HG03469 (cell line): ENCODE results near the gene ATXN1.

ENCODE experiments used
- ATAC-seq: cut with Tn5 transposase; IDR thresholded peaks from one replicate; pipeline ENCODE4 v1.9.1; 2021; ENCODE audit warnings: mild to moderate bottlenecking, moderate library complexity, moderate number of reproducible peaks; ENCODE audit not compliant: unreplicated experiment

Gene ATXN1

DNA sequence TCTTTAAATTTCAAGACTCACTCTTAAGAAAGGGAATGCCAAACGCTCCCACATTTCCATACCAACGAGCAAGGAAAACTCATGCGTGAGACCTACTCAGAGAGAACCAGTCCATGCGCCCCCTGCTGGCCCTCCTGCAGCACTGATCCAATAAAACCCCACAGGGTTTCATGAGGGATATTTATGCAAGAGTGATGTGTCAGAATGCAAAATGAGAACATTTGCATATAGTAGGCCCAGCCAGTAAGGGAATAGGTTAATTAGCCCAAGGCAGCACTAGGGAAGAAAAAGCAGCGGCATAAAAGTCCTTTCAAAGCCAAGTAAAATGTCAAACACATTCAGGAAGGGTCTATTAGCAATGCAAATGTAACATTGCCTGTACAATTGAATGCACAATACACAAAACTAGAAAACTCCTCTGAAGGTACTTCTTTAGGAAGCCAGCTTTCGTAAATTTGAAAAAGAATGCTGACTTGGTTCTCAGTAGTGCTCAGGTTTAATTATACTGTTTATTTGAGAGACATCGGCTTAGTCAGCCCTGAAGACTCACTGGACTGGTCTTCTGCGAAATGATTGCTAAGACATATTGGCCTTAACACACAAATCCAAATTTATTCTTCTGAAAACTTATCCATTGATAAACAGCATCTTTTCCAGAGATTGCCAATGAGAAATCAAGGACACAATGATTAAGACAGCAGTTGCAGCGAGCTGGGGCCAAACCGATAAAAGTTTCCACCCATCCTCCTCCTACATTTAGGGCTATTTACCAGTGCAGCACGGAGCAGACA lies 429.7 kb downstream of the ATXN1 start:
- peak; percentile 31 for ATAC-seq

DNA sequence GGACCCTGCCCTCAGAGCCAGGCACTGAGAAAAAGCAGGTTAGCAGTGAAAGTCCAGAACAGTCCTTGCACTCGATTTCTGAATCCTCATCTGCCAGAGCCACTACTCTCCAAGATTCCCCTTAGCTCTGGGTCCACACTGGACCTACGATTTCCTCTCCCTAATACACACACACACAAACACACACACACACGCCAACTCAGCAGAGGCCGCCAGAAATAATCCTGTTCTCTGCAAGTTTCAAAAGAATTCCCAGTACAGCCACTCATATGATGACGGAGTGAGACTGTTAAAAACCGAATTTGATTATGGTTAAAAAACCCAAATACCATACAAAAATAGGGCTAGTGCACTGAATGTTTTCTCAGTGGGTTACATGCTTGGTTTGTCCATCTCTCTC lies 432.0 kb downstream of the ATXN1 start:
- ATAC-seq = no peak

DNA sequence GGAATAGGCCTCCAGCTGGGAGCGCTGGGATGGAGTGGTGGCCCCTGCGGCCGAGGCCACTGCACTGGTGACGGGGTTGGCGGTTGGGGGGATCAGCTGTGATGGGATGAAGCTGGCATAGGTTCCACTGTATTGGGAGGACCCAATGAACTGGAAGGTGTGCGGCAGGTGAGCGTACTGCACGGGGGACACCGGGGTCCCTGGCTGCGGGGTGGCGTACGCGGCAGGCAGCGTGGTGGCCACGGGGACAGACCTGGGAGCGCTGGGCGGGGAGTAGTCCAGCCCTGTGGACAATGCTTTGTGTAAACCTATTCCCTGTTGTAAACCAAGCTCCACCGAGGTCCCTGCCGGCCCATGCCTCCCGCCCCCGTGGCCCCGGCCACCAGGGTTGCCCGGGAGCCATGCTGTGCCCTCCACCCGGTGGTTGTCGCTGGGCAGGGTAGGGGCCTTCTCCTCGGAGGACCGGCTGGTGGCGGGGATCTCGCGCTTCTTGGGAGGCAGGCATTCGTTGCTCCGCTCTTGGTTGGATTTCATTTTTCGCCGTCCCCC lies 433.4 kb downstream of the ATXN1 start:
- no peak for ATAC-seq

DNA sequence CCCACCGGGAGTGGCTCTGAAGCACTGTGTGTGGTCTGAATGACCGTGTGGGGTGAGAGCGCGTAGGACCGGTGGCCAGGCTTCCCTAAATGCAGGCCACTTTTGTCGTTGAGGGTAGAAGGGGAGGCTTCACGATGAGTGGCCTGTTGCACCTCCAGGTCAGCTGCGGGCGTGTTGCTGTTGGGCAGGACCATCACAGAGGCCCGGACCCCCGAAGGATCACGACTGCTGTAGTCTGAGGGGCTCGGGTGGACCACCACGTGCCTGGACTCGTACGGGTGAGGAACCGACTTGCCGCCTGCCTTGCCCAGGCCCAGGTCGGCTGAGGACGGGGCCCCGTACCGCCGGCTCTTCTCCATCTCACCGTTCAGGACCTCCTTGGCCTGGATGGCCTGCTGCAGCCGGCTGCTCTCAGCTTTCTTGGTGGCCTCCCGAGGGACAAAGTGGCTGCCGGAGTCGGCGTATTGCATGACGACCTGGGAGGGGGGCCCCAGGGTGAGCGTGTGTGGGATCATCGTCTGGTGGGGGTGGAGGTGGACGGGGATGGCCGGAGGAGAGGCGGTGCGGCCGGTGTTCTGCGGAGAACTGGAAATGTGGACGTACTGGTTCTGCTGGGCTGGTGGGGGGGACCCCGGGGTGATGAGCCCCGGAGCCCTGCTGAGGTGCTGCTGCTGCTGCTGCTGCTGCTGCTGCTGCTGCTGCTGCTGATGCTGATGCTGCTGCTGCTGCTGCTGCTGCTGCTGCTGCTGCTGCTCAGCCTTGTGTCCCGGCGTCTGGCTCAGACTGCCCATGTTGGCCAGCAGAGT lies 434.1 kb downstream of the ATXN1 start:
- no peak for ATAC-seq

DNA sequence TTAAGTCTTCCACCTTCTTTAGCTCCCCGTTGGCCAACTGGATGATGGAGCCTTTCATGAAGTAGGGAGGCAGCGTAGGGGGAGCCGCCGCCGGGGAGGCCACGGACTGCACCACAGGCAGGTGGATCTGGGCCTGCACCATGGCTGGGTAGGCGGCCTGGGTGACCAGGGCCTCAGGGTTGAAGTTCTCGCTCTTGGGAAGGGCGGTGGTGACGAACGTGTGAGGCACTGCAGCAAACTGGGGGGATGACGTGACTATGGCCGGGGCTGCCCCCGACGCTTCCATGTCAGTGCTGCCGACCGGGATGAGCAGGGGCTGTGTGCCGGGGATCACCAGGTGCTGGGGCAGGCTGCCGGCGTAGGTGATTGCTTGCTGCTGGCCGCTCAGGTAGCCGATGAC lies 434.7 kb downstream of the ATXN1 start:
- ATAC-seq = no peak

DNA sequence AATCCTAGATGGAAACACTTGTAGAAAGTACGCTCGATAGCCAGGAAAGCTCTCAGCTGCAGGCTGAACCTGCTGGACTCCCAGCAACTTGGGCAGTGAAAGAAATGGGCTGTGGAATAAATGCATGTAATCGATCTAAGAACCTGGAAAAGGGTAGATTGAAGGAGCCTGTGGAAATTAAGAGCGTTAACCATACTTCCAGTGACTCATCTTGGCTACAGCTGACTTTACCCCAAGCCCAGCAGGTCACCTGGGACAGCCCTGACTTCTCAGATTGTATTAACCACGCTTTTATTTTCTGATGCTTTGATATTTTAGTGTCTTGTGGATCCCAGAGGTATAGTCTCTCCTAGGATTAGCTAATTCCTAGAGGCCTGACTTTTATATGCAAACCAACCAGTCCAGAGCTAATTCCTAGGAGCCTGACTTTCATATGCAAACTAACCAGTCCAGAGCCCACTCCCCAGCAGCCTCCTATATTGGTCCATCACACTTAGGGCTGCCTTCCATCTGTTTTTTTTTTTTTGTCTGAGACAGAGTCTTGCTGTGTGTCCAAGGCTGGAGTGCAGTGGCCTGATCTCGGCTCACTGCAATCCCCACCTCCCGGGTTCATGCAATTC lies 436.5 kb downstream of the ATXN1 start:
- ATAC-seq = no peak

DNA sequence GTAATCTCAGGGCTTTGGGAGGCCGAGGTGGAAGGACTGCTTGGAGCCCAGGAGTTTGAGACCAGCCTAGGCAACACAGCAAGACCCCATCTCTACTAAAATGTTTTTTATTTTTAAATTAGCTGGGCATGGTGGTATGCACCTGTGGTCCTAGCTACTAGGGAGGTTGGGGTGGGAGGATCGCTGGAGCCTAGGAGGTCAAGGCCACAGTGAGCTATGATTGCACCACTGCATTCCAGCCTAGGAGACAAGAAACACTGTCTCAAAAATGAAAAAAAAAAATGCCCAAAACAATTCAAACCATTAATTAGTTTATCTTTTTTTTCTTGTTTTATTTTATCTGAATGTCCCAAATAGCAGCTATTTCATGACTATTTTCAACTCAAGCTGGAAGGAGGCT lies 437.1 kb downstream of the ATXN1 start:
- ATAC-seq = no peak

DNA sequence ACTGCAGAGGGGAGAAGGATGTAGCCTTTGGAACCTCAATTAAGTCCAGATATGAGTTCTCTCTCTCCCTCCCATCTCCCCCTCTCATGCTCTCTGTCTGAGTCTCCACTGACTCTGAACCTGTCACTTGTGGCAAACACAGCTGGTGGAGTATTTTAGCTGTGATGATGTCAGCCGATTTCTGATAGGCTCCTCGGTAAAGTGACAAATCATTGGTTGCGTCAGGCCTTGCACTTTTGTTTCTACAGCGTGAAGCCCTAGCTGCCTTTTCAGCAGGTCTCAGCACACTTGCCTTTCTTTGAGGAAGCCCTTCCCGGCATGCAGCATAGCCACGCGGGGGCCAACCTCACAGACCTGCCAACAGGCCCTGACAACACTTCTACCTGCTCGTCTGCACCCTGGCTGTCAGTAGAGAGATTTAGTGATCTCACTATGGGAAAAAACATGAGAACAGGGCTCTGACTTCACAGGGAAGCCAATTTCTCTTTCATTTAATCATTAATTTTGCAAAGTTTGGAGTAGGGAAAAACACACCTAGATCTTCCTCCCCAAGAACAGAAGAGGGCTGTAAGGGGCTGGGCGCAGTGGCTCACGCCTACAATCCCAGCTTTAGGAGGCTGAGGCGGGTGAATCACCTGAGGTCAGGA lies 438.5 kb downstream of the ATXN1 start:
- peak; percentile 81 for ATAC-seq

DNA sequence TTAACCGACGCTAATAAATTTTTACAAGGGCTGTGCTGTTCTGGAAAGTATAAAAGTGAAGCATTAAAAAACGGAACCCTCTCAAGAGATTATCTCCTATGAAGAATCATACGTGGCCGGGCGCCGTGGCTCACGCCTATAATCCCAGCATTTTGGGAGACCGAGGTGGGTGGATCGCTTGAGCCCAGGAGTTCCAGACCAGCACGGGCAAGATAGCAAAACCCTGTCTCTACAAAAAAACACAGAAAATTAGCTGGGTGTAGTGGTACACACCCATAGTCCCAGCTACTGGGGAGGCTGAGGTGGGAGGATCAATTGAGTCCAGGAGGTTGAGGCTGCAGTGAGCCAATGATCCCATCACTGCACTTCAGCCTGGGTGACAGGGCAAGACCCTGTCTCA lies 439.4 kb downstream of the ATXN1 start:
- no peak for ATAC-seq

DNA sequence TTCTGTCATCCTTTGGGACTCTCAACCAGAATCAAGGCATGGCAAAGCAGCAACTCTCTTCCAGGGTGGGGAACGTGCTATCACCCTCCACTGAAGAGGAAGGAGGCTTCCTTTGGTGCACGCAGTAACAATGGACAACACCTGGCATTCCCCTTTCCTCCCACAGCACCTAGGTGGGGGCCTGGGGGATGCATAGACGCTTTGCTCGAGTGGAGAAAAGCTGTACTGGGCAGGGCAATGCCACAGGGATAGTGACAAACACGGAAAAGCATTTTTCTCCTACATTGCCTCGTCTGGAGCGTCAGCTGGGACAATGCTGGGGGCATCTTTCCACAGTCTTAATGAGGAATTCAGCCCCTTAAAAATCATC lies 439.9 kb downstream of the ATXN1 start:
- no peak for ATAC-seq

DNA sequence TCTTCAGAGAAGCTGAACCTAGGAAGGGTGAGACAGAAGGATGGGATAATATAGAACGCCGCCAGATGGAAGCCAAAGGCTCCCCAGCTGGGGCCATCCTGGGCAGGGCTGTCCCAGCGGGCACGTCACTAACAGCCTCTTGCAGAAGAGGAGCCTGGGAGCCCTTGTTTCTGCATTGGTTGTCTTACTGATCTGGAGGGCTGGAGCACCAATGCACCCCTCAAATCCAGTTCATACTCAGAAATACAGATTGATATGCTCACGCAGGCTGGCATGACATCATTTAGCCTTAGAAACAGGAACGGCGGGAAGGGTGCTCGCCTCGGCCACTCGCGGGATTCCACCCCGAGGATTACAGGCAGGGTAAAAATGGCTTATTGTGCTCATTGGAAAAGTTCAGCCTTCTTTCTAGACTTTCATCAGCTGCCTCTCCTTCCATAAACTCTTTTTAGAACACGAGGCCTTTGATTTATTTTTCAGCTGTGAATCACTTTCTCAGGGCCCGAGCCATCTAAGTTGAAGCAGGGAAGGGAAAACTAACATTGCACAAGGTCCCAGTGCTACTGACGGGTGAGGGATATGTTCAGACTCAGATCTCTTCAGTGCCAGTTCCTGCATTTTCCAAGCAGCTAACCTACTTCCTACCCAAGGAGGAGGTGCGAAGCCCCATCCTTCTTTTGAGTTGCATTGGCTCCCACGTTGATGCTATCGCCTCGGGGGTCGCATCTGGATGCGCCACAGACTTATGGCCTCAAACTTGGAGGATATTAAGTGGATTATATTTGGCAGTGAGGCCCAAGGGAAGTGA lies 440.5 kb downstream of the ATXN1 start:
- no peak for ATAC-seq

DNA sequence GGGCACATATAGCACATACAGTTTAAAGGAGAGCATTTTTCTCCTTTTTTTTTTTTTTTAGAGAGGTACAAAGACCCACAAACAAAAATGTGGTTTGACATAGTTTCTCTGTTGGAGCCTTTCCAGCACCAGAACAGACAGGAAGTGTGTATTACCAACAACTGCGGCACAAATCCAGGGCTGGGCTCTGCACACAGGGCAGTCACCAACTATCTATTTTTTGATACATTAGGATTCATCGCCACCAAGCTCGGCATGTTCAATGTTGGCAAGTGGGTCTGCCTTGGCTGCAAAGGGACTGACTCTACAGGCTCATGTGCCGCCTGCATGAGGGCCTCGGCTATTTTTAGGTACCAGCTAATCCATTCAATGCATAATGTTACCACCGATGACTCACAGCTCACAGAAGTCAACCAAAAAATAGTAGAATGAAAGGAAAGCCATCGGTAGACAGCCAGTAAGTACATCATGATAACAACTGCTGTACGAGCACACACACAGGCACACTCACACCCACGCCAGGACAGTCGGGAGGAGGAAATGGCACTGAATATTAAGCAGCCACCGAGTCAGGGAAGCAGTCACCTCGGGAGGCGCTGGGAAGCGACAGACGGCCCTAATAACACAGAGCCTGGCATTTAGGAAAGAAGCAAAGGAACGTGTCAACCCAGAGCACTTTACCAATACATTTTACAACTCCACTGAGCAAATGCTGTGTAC lies 441.3 kb downstream of the ATXN1 start:
- peak; percentile 41 for ATAC-seq

DNA sequence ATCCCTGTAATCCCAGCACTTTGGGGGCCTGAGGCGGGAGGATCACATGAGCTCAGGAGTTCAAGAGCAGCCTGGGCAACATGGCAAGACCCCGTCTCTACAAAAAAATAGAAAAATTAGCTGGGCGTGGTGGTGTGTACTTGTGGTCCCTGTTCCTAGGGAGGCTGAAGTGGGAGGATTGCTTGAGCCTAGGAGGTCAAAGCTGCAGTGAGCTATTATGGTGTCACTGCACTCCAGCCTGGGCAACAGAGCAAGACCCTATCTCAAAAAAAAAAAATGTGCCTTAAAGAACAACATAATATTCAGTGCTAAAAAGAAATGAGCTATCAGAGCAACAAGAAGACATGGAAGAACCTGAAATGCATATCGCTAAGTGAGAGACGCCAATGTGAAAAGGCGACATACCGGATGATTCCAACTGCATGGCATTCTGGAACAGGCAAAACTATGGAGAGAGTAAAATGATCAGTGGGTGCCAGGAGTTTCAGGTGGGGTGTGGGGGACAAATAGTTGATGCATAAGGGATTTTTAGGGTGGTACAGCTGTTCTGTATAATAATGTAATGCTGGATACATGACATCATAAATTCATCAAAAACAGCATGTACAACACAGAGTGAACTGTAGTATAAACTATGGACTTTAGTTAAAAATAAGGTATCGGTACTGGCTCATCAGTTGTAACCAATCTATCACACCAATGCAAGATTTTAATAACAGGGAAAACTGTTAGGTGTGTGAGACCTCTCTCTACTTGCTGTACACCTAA lies 442.1 kb downstream of the ATXN1 start:
- no peak for ATAC-seq

DNA sequence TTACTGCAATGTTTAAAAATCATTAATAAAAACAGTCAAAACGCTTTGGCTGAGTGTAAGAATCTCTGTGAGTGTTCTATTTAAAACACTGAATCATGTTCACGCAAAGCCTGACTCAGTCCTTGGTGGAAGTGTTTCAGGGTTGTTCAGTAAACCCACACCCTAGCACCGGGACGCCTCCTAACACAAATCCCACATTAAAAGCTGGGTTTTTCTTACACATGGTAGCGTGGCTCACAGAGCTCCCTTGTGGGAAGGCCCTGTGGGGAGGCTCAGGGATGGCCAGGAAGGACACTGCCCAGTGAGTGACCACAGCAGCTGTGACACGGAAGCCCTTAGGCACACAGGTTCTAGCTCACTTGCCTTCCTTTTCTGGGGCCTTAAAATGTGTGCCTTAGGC lies 442.7 kb downstream of the ATXN1 start:
- no peak for ATAC-seq

DNA sequence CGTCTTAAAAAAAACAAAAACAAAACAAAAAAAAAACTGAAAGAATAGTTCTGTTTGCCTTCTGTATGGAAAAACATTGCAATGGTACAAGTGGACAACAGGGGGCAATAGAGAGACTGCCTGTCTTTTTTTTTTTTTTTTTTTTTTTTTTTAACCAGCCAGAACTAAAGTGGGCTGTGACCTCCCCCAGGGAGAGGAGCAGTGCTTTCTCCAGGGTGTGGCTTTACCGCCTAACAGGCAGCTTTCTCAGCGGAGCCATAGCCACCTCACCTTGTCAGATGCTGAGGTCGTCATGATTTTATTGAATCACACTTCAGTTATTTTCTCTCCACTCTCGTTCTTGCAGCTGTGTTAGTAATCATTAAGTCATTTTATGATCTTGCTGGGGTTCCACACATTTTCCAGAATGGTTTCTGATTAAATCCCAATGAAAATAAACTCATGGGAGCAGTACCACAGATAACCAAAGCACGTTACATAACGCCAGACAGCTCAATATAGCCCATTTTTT lies 444.5 kb downstream of the ATXN1 start:
- no peak for ATAC-seq

DNA sequence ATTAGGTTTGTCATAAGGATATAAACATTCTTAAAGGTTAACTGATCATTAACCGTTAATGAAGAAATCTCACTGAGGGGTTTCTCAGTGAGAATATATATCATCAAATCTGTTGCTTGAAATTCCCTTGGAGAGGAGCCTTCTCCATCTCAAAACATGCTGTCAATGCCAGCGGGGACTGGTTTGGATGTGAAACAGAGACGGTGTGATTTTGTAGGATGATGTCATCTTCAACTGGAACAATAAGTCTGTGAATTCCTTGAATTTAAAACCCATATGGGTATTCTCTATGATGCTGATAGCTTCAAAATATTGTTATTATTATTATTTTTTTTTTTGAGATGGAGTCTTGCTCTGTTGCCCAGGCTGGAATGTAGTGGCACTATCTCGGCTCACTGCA lies 447.0 kb downstream of the ATXN1 start:
- no peak for ATAC-seq

DNA sequence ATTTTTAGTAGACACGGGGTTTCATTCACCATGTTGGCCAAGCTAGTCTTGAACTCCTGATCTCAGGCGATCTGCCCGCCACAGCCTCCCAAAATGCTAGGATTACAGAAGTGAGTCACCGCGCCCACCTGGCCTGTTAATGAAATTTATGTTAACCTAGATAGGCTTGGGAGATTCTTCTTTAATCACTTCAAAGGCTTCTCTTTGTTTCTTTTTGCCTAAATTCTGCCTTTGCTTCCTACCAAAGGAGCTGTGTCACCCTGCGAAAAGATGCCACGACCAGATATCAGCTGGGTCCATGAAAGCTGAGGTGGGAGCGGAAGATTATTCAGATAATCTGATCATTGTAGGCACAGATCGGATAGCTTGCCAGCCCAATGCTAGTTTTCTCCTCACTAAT lies 447.5 kb downstream of the ATXN1 start:
- no peak for ATAC-seq

DNA sequence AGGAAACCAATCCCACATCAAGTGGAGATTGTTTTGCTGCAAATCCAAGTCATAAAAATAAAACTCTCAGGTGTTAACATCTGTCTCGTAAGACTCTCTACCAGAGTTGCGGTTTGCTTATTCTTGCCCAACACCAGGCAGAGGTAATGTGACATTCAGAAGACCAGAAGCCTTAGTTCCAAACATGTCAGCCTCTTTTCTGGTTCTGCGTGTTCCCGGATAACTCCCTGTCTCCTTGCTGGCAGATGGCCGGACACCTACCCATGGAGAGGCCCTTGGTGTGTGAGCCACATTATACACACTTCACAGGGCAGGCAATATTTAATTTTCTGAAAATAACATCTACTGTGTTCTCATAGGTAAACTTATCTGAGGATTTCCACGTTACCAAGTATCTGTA lies 449.5 kb downstream of the ATXN1 start:
- no peak for ATAC-seq

DNA sequence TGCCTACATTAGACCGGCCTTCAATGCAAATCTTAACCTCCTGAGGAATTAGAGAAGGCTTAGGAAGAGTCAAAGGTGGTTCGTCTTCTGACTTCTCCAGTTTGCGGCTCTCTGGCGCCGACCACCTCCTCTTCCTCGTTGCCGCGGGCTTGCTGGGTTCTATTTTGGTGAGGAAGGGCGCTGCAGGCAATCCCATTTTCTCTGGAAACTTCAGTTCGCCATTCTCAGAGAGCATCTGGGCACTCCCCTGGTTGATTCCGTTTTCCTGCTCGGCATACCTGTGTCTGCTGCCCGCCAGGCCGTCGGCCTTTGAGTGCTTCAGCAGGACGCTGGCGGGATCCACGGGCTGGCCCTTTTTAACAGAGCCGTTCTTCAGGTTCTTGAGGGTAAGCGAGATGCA lies 454.9 kb downstream of the ATXN1 start:
- no peak for ATAC-seq
